Measurements from ENCODE around the gene FOXD3.

Gene FOXD3

GRCh38 chr1:63321785-63322113 is 618 bp upstream of the FOXD3 start:
- H3K4me3 ChIP-seq, result peak overlapping the region; percentile 82
- no peak for DNase-seq (ENCODE audit: low spot score)
- H3K27ac ChIP-seq, result peak overlapping the region in 1 of 2 donors; percentile 48
- TF ChIP-seq, protein P1, sequence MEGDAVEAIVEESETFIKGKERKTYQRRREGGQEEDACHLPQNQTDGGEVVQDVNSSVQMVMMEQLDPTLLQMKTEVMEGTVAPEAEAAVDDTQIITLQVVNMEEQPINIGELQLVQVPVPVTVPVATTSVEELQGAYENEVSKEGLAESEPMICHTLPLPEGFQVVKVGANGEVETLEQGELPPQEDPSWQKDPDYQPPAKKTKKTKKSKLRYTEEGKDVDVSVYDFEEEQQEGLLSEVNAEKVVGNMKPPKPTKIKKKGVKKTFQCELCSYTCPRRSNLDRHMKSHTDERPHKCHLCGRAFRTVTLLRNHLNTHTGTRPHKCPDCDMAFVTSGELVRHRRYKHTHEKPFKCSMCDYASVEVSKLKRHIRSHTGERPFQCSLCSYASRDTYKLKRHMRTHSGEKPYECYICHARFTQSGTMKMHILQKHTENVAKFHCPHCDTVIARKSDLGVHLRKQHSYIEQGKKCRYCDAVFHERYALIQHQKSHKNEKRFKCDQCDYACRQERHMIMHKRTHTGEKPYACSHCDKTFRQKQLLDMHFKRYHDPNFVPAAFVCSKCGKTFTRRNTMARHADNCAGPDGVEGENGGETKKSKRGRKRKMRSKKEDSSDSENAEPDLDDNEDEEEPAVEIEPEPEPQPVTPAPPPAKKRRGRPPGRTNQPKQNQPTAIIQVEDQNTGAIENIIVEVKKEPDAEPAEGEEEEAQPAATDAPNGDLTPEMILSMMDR (IDR thresholded peaks at IDR 0.05), result no peak

- peak overlapping the region; percentile 82 for H3K4me3 ChIP-seq
- no peak for DNase-seq (ENCODE audit: low spot score)
- peak overlapping the region in 1 of 2 donors; percentile 48 for H3K27ac ChIP-seq
- TF ChIP-seq, protein P1 (IDR thresholded peaks at IDR 0.05), result no peak
Measured at GRCh38 chr1:63322944-63323864, 837 bp downstream of the FOXD3 start.

GRCh38 chr1:63323865-63324778 is 1.8 kb downstream of the FOXD3 start:
- DNase-seq (ENCODE audit: low spot score), result no peak
- peak overlapping the region; percentile 82 for H3K4me3 ChIP-seq
- no peak overlapping the region for H3K27ac ChIP-seq
- TF ChIP-seq, protein P1 (IDR thresholded peaks at IDR 0.05), result no peak

- TF ChIP-seq, protein P1 (IDR thresholded peaks at IDR 0.05), result no peak
Measured at GRCh38 chr1:63324779-63325119, 2.4 kb downstream of the FOXD3 start.

GRCh38 chr1:63325279-63325985 is 3.1 kb downstream of the FOXD3 start:
- Histone ChIP-seq H3K4me3 (no peak overlapping the region), H3K27ac (no peak overlapping the region)
- TF ChIP-seq, protein P1 (IDR thresholded peaks at IDR 0.05), result no peak
- DNase-seq (ENCODE audit: low spot score), result no peak

More at GRCh38 chr1:63324779-63325119, 2.4 kb downstream of the FOXD3 start:
- H3K4me3 ChIP-seq, result no peak overlapping the region
- DNase-seq (ENCODE audit: low spot score), result no peak
- H3K27ac ChIP-seq, result no peak overlapping the region

- H3K4me3 ChIP-seq, result no peak overlapping the region
- no peak for DNase-seq (ENCODE audit: low spot score)
- no peak overlapping the region for H3K27ac ChIP-seq
- TF ChIP-seq, protein P1 (IDR thresholded peaks at IDR 0.05), result no peak
Measured at GRCh38 chr1:63326106-63326472, 3.7 kb downstream of the FOXD3 start.
